Fibroblast of lung (primary cell): ENCODE measurements around the gene SLC39A6. TPM values are rescaled to one million over a fixed set of nuclear protein-coding genes. Genes with fewer than 3 reads are reported as not detected.

Experiments
- DNase-seq, 2 donors: peaks; one replicate each; pipeline versions ENCODE4 v3.0.0 to v3.0.0-alpha.2; 2010; ENCODE audit warnings: low read depth in 2 of 2
- H2AFZ ChIP-seq: 2 replicates; pipeline ENCODE4 v1.5.1; 2012; ENCODE audit warnings: low read length, control low read depth, inconsistent platforms
- H3K27ac ChIP-seq: 2 replicates; pipeline ENCODE4 v1.5.1; 2011; ENCODE audit warnings: low read length, control low read depth; ENCODE audit not compliant: insufficient read depth
- H3K27me3 ChIP-seq: 2 replicates; pipeline ENCODE4 v1.5.1; 2011; ENCODE audit warnings: mild to moderate bottlenecking, low read length; ENCODE audit not compliant: control insufficient read depth, insufficient read depth
- H3K36me3 ChIP-seq: 2 replicates; pipeline ENCODE4 v1.5.1; 2011; ENCODE audit warnings: low read length; ENCODE audit not compliant: control insufficient read depth, insufficient read depth
- H3K4me1 ChIP-seq: 2 replicates; pipeline ENCODE4 v1.5.1; 2011; ENCODE audit warnings: low read length; ENCODE audit not compliant: control insufficient read depth, insufficient read depth; ENCODE audit errors: extremely low read depth
- H3K4me2 ChIP-seq: 2 replicates; pipeline ENCODE4 v1.5.1; 2011; ENCODE audit warnings: low read length, control low read depth; ENCODE audit not compliant: insufficient read depth; ENCODE audit errors: extremely low read depth
- H3K4me3 ChIP-seq, 4 experiments: fragments of 200-600 bp in 1 of 4; sonication (generic) in 1 of 4; replicated peaks in 1 of 4; 2 replicates each; pipeline ENCODE4 v1.5.1; 2011 to 2016; ENCODE audit warnings: low read length in 4 of 4, low read depth in 3 of 4, mild to moderate bottlenecking in 3 of 4, control low read depth in 2 of 4, inconsistent platforms in 1 of 4, mixed read lengths in 1 of 4; ENCODE audit not compliant: insufficient read depth in 1 of 4; ENCODE audit errors: control extremely low read depth in 1 of 4
- H3K79me2 ChIP-seq: 2 replicates; pipeline ENCODE4 v1.5.1; 2012; ENCODE audit warnings: mild to moderate bottlenecking, low read length, inconsistent platforms; ENCODE audit not compliant: control insufficient read depth, insufficient read depth
- H3K9ac ChIP-seq: 2 replicates; pipeline ENCODE4 v1.5.1; 2011; ENCODE audit warnings: mild to moderate bottlenecking, low read length, control low read depth; ENCODE audit not compliant: insufficient read depth
- H3K9me3 ChIP-seq: 2 replicates; pipeline ENCODE4 v1.5.1; 2012; ENCODE audit warnings: low read depth, low read length; ENCODE audit not compliant: control insufficient read depth, insufficient read depth
- H4K20me1 ChIP-seq: 2 replicates; pipeline ENCODE4 v1.5.1; 2011; ENCODE audit warnings: low read length; ENCODE audit not compliant: control insufficient read depth, insufficient read depth; ENCODE audit errors: extremely low read depth
- EZH2 ChIP-seq: IDR thresholded peaks from 2 replicates; pipeline ENCODE4 v1.5.1; 2012; ENCODE audit warnings: low read length, control low read depth, mild to moderate bottlenecking; ENCODE audit errors: missing control alignments
- polyA plus RNA-seq, 2 donors: library from polyadenylated mRNA; depleted of rRNA in 1 of 2; stranded (reverse) in 1 of 2; unstranded in 1 of 2; fragments of >200 nt; gene quantifications; 2 replicates each; pipeline ENCODE4 v1.2.1, GENCODE V29; 2011 to 2012; ENCODE audit warnings: missing spikeins in 1 of 2
- total RNA-seq: library from RNA; depleted of rRNA; stranded (reverse); fragments of >200 nt; gene quantifications from 2 replicates; pipeline ENCODE4 v1.2.1, GENCODE V29; 2014
- TF ChIP-seq, protein P1 (sequence below), 2 donors: IDR thresholded peaks in 1 of 2; conservative IDR thresholded peaks in 1 of 2; 1 replicate in 1 of 2; 2 replicates in 1 of 2; pipeline ENCODE4 v1.5.1; 2011 to 2012; ENCODE audit warnings: low read length in 2 of 2, control low read depth in 1 of 2, inconsistent platforms in 1 of 2, low read depth in 1 of 2, mild to moderate bottlenecking in 1 of 2

SLC39A6 gene
- total and polyA plus RNA-seq, 2 donors (not counting 1 experiment from before 2014, with no cell fraction given) = 118 to 164 TPM

DNA sequence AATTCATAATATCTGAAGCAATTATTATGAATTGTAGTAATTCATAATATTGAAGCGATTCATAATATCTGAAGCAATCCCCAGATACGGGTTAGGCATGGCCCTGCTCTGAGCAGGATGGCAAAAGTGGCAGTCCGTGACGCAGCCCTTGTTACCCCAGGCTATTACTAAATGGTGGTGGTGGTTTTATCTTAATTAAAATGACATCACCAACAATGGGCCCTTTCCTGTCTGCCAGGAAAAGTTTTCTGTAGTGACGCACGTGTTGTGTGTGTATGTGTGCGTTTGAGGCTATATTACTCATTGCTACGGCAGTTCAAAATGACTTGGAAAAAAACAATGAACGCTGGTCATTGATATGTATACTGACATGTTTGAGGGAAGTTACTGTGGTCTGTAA, 47.6 kb upstream of the SLC39A6 start:
- H3K9ac ChIP-seq = no peak overlapping the region
- H3K27me3 ChIP-seq = no peaks in the 10 kb centered on the region
- H3K36me3 ChIP-seq = peaks cover 2% of the 10 kb centered on the region
- TF ChIP-seq, protein P1, sequence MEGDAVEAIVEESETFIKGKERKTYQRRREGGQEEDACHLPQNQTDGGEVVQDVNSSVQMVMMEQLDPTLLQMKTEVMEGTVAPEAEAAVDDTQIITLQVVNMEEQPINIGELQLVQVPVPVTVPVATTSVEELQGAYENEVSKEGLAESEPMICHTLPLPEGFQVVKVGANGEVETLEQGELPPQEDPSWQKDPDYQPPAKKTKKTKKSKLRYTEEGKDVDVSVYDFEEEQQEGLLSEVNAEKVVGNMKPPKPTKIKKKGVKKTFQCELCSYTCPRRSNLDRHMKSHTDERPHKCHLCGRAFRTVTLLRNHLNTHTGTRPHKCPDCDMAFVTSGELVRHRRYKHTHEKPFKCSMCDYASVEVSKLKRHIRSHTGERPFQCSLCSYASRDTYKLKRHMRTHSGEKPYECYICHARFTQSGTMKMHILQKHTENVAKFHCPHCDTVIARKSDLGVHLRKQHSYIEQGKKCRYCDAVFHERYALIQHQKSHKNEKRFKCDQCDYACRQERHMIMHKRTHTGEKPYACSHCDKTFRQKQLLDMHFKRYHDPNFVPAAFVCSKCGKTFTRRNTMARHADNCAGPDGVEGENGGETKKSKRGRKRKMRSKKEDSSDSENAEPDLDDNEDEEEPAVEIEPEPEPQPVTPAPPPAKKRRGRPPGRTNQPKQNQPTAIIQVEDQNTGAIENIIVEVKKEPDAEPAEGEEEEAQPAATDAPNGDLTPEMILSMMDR (conservative IDR thresholded peaks at IDR 0.05 in 1 of 2, IDR thresholded peaks at IDR 0.05 in 1 of 2; ENCODE audit: low read depth in 1 of 2, low read length in 2 of 2) = no peak
- TF ChIP-seq EZH2 = no peak
- H3K9me3 ChIP-seq = no peaks in the 10 kb centered on the region
- H3K79me2 ChIP-seq = no peaks in the 10 kb centered on the region
- H3K4me3 ChIP-seq = no peak overlapping the region
- H2AFZ ChIP-seq = no peak overlapping the region
- H3K4me2 ChIP-seq = no peak overlapping the region
- no peaks in the 10 kb centered on the region for H4K20me1 ChIP-seq
- no peak overlapping the region for H3K27ac ChIP-seq
- peak; percentile 34 to 95 for DNase-seq
- H3K4me1 ChIP-seq = peaks cover 7% of the 10 kb centered on the region

DNA sequence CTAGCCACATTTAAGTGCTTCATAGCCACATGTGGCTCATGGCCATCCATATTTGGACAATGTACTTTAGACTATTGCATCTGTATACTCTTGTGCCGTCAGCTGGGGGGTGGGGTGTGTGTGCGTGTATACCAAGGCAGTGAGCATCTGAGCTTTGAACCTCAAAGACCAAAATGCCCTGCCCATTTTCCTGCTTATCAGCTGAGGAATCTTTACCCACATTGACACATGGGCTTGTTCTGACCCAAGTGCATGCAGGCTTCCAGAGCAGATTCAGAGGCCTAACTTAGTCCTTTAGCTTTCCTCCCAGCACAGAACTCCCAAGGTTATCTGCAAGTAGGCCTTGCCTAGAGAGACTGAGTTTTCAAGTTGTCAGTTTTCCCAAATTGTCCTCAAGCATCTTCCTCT, 47.0 kb upstream of the SLC39A6 start:
- Histone ChIP-seq H3K27ac (no peak overlapping the region), H3K9me3 (no peaks in the 10 kb centered on the region), H3K4me3 (no peak overlapping the region), H3K4me1 (peaks cover 7% of the 10 kb centered on the region), H3K9ac (no peak overlapping the region), H3K36me3 (peaks cover 2% of the 10 kb centered on the region), H3K27me3 (no peaks in the 10 kb centered on the region), H3K4me2 (no peak overlapping the region), H4K20me1 (no peaks in the 10 kb centered on the region), H2AFZ (no peak overlapping the region), H3K79me2 (no peaks in the 10 kb centered on the region)
- TF ChIP-seq, protein P1 (conservative IDR thresholded peaks at IDR 0.05 in 1 of 2, IDR thresholded peaks at IDR 0.05 in 1 of 2; ENCODE audit: low read depth in 1 of 2, low read length in 2 of 2) = no peak
- TF ChIP-seq EZH2 = no peak
- peak in 1 of 2 donors; percentile 43 for DNase-seq

DNA sequence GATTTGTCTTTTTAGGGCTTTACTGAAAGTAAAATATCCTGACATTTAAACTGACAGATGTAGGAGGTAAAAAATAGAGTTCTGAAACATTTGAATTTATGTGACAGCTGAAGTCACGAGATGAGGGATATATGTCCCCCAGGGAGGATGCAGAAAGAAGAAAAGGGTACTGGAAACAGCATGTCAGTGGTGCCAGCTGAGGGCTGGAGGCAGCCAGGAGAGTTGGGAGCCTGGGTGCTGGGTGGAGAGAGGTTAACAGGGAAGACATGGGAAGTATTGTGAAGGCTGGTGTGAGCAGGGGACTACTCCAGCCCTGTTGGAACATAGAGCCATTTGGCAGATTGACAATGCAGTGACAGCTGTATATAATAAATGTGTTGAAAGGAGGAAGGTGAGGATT, 46.3 kb upstream of the SLC39A6 start:
- Histone ChIP-seq H3K4me3 (no peak overlapping the region), H3K27ac (no peak overlapping the region), H2AFZ (no peak overlapping the region), H3K4me2 (no peak overlapping the region), H3K79me2 (no peaks in the 10 kb centered on the region), H3K9ac (no peak overlapping the region), H3K36me3 (peaks cover 2% of the 10 kb centered on the region), H3K4me1 (peaks cover 7% of the 10 kb centered on the region), H4K20me1 (no peaks in the 10 kb centered on the region), H3K9me3 (no peaks in the 10 kb centered on the region), H3K27me3 (no peaks in the 10 kb centered on the region)
- TF ChIP-seq, protein P1 (conservative IDR thresholded peaks at IDR 0.05 in 1 of 2, IDR thresholded peaks at IDR 0.05 in 1 of 2; ENCODE audit: low read depth in 1 of 2, low read length in 2 of 2) = no peak
- no peak for TF ChIP-seq EZH2
- no peak for DNase-seq
